Measurements from ENCODE around the gene GLRX3.

- TF ChIP-seq ZNF274 (IDR thresholded peaks at IDR 0.05; ENCODE audit: low read depth, low read length) = no peak
- TF ChIP-seq YY1 (IDR thresholded peaks at IDR 0.05; ENCODE audit: insufficient read depth, insufficient read length) = no peak
These were observed 1.7 kb downstream of the GLRX3 start for GRCh38 chr10:130137659-130138478.
